Measurements from ENCODE around the gene GMIP.
"Not testable (repeated sequence)": the region's sequence is repeated elsewhere in the genome, so short reads cannot be mapped to it uniquely, and the experiment has no call there.

GMIP gene

DNA sequence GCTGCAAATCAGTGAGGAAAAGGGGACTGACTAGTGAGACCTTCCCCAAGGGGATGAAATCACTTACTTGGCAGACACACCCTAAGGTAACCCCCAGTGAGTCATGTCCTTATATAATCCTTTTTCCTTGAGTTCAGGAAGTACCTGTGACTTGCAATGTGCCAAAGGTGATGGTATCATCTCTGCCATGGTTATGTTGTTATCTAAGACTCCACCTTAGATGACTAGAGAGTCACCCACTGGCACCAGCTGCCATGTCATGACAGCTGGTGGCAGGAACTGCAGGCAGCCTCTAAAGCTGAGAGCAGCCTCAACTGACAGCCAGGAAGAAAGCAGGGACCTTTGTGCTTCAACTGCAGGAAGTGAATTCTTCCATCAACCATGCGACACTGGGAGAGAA, 37.4 kb downstream of the GMIP start:
- DNase-seq (ENCODE audit: low spot score): no peak

GRCh38 chr19:19602713-19603324, 40.6 kb downstream of the GMIP start:
- no peak for DNase-seq (ENCODE audit: low spot score)

- no peak for DNase-seq (ENCODE audit: low spot score)
These were observed 41.2 kb downstream of the GMIP start for GRCh38 chr19:19602136-19602712.

DNA sequence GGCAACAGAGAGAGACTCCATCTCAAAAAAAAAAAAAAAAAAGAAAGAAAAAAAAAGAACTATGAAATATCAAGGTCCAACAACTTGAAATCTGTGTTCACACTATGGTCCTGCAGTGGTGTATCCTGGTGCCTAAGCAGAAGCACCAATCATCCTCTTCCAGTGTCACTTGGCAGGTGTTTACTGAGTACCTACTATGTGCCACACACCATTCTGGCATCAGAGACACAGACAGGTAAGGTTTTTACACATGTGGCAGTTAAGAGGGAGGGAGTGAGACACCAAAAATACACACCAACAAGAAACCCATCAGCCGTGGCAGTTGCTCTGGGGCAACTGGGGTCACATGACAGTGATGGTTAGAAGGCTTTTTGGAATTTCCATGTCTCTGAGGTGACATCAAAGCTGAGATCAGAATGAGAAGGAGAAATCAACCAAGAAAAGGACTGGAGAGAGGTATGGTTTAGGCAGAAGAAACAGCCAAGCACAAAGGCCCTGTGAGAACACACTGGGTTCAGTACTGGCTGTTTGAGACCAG, 42.6 kb downstream of the GMIP start:
- no peak for DNase-seq (ENCODE audit: low spot score)

- DNase-seq (ENCODE audit: low spot score): not testable (repeated sequence)
These were observed 44.6 kb downstream of the GMIP start for GRCh38 chr19:19598728-19599451.

- DNase-seq (ENCODE audit: low spot score): no peak
These were observed 45.6 kb downstream of the GMIP start for GRCh38 chr19:19597809-19598306.

DNA sequence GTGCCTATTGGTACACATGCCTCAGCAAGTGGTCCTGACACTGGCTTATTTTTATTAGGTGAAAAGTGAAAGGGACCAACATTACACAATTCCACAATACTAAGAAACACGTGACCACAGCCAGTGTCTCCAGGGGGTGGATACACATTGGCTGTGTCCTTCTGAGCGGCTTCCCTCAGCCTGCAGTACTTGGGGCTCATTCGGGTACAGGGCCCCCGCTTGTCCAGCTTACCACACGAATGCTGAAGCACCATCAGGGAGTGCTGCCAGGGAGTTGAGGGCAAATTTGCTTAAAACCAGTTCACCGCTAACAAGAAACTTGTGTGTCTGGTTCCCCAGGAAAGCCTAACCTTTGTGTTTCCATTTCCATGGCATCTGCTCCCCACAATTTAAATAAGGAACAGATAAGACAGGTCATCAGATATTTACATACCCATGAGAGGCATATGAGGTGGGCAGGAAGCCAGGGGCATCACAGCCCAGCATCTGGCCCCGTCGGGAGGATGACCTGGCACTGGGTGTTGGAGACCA, 48.2 kb downstream of the GMIP start:
- DNase-seq (ENCODE audit: low spot score): no peak

- no peak for DNase-seq (ENCODE audit: low spot score)
These were observed 49.1 kb downstream of the GMIP start for GRCh38 chr19:19594381-19594780.

DNA sequence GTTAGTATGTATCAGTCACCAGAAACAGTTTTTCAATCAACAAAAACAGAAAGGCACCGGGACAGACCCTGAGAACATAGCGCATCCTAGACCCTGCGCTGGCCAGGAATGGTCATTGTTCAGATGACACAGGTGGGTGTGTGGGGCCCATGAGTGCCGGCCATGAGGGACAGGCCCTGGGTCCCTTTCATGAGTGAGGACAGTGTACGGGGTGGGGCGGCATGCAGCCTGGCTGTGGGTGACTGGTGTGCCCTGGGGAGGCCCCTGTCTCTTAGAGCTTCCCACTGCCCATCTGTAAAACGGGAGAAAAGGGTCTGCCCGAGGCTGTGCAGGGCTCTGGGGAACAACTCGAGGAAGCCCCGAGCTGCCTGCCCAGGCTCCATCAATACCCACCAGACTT, 50.8 kb downstream of the GMIP start:
- no peak for DNase-seq (ENCODE audit: low spot score)

GRCh38 chr19:19591133-19591825, 52.2 kb downstream of the GMIP start:
- DNase-seq (ENCODE audit: low spot score): no peak

DNA sequence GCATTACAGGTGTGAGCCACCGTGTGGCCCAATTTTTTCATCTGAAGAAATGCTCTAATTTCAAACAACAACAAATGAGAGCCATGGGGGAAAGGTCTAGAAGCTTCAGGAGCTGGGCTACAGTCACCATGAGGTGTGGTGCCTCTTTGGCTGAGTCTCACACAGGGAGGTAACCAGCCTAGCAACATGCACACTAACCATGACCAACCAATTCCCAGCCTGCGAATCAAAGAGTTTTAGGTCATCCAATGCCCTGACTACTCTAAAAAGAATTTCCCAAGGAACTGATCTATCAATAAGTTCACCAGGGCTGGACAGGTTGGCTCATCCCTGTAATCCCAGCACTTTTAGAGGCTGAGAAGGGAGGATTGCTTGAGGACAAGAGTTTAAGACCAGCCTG, 54.9 kb downstream of the GMIP start:
- DNase-seq (ENCODE audit: low spot score): no peak

- no peak for DNase-seq (ENCODE audit: low spot score)
These were observed 55.7 kb downstream of the GMIP start for GRCh38 chr19:19587771-19588170.

- no peak for DNase-seq (ENCODE audit: low spot score)
These were observed 59.1 kb downstream of the GMIP start for GRCh38 chr19:19584356-19584755.

DNA sequence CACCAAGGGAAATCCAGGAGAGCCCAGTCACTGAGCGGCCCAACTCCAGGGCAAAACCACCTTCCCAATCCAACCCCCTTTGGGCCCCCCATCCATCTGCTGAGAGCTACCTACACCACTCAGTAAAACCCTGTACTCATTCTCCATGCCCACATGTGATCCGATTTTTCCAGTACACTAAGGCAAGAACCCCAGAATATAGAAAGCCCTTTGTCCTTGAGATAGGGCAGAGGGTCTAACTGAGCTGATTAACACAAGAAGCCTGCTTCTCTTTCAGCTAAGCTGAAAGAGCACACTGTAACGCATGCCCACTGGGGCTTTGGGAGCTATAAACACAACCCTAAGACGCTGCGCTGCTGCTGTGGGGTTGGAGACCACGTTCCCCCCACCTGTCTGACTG, 61.0 kb downstream of the GMIP start:
- DNase-seq (ENCODE audit: low spot score): no peak

DNA sequence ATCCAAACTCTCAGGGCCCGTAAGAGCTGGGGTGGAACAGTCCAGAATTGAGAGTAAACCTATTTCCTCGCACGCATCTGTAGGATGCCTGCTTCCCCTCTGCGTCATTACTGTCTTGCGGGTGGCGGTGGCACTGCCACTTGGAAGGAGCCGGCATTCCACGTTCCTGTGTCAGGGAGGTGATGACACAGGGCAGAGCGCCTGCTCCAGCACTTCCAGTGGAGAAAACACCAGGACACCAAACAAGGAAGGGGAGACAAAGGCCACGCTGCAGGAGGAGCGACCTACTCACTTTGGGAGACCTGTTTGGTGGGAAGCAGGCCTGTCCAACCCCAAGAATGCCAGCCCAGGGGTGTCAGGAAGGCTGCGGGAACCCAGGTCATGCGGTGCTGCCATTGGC, 62.1 kb downstream of the GMIP start:
- no peak for DNase-seq (ENCODE audit: low spot score)

GRCh38 chr19:19580418-19580817, 63.0 kb downstream of the GMIP start:
- no peak for DNase-seq (ENCODE audit: low spot score)

DNA sequence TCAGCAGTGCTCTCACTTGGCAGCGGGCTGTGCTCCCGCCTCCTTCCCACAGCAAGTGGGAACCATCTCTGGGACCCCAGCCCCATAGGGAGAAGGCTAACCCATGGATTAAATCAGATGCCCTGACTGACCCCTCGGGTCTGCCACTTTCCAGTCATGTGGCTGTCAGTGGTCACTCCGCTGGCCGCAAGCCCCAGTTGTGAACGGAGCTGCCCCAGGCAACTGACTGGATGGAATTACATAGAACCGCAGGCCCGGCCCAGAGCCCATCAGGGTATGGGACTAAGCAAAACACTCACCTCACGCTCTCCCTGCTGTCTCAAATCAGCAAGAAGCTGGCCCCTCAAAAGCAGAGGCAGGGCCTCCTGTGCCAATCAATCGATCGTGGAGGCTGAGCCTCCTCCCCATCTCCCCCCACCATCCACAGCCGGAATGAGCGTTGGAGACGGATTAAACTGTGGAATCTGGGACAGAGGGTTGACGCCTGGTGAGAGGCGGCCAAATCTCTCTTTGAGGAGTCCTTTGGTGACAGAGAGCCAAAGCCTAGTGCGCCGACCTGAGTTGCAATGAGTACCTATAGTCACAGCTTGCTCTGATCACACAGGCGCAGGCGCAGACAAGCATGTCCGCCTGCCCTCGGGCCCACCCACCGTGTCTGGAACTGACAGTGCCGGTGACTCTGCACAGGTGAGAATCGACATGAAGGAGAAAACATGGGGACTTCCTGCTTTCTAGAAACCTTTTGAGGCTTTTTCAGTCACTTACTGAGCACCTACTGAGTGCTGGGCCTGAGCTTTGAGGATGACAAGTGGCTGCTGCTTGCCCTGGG, 63.7 kb downstream of the GMIP start:
- DNase-seq (ENCODE audit: low spot score): no peak
